NCI-H1092 (cell line): ENCODE measurements around the gene GPC6.

Experiments used
- DNase-seq: peaks from one replicate; lab custom pipeline; 2025; lab: John Stamatoyannopoulos, UW

Gene GPC6

GRCh38 chr13:94119360-94119936, 892.8 kb downstream of the GPC6 start:
- DNase-seq: no peak

- no peak for DNase-seq
Measured at GRCh38 chr13:94120878-94121277, 894.3 kb downstream of the GPC6 start.

DNA sequence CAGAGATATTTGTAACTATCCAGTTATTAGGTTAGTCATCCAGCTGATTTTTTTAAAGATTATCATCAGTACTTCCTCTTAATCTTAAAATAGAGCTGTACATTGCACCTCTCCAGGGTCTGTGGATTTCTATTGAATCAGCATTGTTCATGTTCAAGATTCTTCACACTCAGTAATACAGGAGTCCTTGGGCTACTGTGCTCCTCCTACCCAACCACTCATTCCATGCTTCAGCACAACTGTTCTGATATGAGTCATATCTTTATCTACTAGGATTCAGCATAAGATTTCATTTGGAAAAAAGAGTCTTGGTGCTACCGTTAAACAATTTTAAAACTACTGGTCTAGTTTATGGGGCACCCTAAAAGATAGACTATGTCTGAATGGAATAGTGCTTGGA, 895.1 kb downstream of the GPC6 start:
- no peak for DNase-seq

- no peak for DNase-seq
Measured at GRCh38 chr13:94122300-94122915, 895.8 kb downstream of the GPC6 start.

DNA sequence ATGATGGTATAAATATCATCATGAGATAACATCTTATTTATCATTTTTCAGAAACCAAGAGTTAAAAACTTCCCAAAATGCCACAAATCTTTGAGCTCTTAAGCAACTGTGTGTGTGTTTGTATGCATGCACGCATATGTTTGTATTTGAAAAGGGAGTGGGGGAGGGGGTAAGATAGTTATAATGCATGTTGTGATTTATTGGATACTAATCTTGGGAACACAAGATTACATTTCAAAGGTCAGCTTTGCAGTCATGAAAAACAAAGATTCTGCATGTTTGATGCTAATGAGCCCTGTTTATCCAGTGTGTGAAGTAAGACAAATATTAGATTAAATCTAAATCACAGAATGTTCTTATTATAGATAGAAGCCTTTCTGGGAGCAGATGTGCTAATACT, 897.0 kb downstream of the GPC6 start:
- no peak for DNase-seq

DNA sequence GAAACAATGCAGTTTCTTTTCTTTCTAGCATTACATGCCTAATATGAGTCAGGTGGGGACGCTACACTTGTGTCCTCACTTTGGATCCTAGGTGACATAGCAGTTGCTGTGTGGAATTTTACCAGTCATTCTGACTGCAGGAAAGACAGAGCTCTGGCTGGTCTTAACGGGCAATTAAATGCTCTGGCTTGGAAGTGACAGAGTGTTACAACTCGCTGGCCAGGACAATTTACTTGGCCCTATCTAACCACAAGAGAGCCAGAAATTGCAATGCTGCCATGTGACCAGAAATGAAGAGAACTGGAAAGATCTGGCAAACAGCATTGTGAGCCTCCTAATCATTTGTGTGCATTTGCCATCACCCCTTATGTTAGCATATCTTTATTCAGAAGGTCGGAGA, 901.8 kb downstream of the GPC6 start:
- no peak for DNase-seq

DNA sequence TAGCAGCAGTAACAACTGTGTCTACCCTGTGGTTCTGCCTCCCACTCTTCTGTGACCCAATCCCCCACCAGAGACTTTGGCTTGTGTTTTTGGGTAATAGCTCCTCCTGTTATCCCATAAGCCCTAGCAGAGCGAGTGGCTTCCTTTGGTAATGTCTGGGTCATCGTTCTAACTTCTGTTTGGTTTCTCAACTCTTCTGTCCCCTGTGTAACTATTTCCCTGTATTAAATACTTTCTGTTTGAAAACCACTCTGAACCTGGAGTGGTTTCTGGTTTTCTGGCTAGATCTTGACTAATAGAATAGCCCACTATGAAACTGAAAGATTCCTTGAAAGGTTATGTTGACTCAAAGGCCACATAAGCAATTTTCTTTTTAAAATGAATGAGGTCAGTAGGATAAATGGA, 902.9 kb downstream of the GPC6 start:
- DNase-seq: no peak

- DNase-seq: no peak
Measured at GRCh38 chr13:94138831-94139230, 912.2 kb downstream of the GPC6 start.

GRCh38 chr13:94139393-94139995, 912.9 kb downstream of the GPC6 start:
- no peak for DNase-seq

- DNase-seq: no peak
Measured at GRCh38 chr13:94140027-94140426, 913.4 kb downstream of the GPC6 start.

GRCh38 chr13:94140511-94140910, 913.9 kb downstream of the GPC6 start:
- no peak for DNase-seq

GRCh38 chr13:94143624-94144350, 917.2 kb downstream of the GPC6 start:
- DNase-seq: no peak

DNA sequence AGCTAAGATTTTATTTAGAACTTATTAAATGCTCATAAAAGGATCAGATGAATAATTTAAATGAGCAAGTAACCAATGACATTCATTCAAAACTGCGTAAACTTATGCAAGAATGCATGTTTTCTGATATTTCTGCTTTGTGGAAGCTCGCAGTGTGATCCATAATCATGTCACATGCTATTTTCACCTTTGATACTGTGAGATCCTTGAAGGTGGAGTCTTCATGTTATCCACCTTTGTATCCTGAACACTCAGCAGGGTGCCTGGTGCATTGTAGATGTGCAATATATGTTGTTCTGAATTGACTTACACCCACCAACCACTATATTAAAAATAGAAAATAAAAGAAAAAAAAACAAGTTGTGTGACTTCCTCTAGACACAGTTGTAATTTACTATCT, 919.4 kb downstream of the GPC6 start:
- DNase-seq: no peak

DNA sequence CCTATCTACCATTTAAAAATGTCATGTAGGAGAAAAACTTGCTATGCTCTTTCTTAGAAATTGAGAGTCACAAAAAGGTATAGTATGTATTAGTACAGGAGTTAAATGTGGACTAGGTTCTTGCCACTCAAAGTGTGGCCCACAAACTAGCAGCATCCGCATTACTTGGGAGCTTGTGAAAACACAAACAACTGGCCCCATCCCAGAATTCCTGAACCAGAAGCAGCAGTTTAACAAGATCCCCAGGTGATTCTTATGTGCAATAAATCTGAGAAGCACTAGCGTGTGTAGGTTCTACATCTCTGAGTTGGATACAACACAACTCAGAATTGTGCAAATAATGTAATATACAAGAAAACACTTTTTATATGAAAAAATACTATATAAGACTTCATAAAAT, 927.0 kb downstream of the GPC6 start:
- no peak for DNase-seq

DNA sequence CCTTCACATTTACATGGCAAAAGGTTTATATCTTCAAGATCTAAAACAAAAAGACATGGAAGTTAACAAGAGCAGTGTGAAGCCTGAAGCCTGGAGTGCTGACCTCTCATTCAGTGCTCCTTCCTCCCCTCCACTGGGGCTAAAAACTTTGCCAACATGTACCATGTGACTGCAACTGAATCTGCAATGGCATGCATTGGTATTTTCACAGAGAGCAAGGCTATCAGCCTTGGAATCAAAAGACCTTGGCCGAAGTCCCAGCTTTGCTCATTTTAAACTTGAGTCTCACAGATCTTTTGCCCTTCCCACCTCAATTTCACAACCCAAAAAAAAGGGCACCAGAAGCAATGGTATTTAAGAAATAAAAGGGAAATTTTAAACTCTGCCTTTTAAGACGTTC, 927.8 kb downstream of the GPC6 start:
- no peak for DNase-seq

- DNase-seq: no peak
Measured at GRCh38 chr13:94157705-94158218, 931.2 kb downstream of the GPC6 start.

- DNase-seq: no peak
Measured at GRCh38 chr13:94160875-94161274, 934.3 kb downstream of the GPC6 start.

DNA sequence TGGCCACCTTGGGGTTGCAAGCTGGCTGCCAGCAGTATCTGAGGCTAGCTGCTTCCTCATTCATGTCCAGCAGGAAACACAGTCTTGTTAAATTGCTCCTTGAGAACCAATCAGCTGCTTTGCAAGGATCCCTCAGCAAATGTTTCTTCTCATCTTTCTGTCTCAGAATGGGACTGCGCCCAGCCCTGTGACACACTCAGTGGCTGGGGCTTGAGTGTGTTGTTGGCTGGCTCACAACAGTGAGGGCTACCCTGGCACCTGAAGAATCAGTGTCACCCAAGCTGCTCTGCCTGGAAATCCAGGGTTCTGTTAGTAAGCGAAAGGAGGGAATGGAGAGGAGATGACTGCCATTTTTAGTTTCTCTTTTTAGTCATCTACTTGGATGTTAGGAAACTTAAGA, 935.7 kb downstream of the GPC6 start:
- DNase-seq: no peak

DNA sequence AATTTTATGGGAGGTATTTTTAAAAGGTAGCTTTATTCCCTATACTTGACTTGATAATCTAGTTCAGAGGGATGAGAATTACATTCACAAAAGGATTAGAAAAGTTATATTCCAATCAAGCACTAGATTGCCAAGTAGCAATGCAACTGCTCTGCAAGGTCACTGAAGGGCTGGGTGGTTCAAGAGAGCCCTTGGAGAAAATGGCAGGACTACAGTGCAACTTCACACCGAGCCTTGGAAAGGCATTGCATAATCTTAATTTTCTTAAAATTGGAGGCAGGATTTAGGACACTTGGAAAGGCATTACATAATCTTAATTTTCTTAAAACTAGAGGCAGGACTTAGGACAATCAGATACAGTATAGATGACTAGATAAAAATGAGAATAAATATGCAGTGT, 936.9 kb downstream of the GPC6 start:
- DNase-seq: no peak

DNA sequence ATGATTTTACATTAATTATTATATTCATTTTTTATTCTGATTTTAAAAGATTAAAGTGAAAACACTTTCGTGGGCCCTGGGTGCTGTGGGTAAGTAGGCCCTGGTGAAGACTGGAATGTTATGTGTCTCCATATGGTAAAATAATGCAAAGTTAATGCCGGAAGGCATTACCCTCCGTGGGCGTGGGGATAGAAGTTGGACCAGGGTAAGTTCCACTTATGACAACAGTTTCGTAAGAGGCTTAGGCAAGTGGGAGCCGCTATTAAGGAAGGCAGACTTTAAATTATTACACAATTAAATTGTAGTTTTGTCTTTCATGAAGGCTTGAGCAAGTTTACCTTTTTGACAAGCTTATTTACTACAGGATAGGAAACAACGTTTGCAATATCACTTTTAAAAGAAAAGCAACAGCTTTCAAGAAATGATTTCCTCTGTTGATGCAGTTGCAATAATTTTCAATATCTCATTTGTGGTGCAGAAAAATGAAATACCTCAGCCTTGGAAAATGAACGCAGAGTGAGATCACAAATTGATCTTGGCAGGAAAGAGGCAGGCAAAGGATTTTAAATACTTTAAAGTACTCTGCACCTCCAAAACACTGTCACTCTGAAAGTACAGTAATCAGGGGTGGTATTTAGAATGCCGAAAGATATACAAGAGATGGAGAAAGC, 942.3 kb downstream of the GPC6 start:
- DNase-seq: no peak

DNA sequence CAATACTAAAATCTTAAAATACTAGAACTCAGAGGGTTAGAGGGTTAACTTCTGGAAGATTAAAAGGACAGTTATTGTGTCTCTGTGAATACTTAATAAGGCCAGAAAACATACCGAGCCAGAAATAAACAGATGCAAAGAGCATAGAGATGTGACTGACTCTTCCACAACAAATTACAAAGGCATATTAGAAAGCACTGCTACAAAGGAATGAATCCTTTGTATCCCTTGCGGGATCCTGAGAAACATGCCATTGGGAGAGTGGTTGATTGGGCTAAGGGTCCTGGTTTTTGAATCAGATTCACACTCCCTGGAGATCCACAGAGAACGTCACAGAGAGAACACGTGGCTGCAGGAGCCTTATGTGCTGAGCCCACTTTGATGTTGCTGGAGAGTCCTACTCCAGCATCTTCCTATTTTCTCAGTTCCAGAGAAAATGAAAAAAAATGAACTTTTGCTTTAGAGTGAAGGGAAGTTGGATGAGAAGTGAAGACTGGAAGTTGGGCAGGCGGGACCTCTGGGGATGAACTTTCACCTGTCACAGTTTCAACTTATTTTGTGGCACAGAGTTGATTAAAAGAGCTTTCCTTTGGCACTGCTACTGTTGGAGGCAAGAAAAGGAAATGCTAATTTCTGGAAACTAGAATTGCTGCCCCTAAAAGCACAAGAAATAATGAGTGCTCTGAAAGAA, 943.0 kb downstream of the GPC6 start:
- DNase-seq: no peak

DNA sequence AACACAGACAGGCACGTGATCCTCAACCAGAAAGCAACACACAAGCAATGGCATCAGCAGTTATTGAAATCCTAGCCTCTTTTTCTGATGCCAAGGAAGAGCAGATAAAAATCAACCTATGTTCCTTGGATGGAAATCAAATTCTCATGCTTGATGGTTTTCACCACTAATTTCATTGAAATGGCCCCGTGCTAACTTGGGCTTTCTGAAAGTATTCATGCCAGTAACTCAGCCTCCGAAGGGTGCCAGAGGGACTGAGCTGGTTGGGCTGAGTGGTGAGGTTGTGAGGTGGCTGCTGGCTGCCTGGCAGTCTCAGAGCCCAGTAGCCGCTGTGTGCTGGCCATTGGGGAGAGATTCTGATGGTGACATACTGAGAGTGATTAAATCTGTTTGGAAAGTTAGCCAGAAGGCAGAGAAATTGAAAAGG, 943.6 kb downstream of the GPC6 start:
- no peak for DNase-seq
